Stomach (tissue), 4 donors: Measurements from ENCODE around the gene ZNF473.

Source experiments
- EP300 ChIP-seq: sonication (generic); formaldehyde crosslinking; IDR thresholded peaks from one replicate; pipeline ENCODE4 v1.6.1; 2017; ENCODE audit warnings: antibody characterized with exemption
- POLR2A ChIP-seq, 4 donors: fragments of 450-650 bp; IDR thresholded peaks; one replicate each; pipeline ENCODE4 v1.6.1; 2016; ENCODE audit warnings: antibody characterized with exemption in 4 of 4, control low read depth in 2 of 4, mild to moderate bottlenecking in 1 of 4, moderate library complexity in 1 of 4
- POLR2AphosphoS5 ChIP-seq, 3 donors: sonication (generic); formaldehyde crosslinking; IDR thresholded peaks; one replicate each; pipeline ENCODE4 v1.6.1; 2016; ENCODE audit warnings: antibody characterized with exemption in 3 of 3
- TF ChIP-seq, protein P1 (sequence below), 7 experiments: fragments of 450-650 bp in 4 of 7; fragments of 200-600 bp in 3 of 7; sonication (generic) in 3 of 7; IDR thresholded peaks; one replicate each; pipeline ENCODE4 v1.5.1; 2016 to 2019; ENCODE audit warnings: antibody characterized with exemption in 7 of 7, control low read depth in 2 of 7, mild to moderate bottlenecking in 1 of 7

DNA sequence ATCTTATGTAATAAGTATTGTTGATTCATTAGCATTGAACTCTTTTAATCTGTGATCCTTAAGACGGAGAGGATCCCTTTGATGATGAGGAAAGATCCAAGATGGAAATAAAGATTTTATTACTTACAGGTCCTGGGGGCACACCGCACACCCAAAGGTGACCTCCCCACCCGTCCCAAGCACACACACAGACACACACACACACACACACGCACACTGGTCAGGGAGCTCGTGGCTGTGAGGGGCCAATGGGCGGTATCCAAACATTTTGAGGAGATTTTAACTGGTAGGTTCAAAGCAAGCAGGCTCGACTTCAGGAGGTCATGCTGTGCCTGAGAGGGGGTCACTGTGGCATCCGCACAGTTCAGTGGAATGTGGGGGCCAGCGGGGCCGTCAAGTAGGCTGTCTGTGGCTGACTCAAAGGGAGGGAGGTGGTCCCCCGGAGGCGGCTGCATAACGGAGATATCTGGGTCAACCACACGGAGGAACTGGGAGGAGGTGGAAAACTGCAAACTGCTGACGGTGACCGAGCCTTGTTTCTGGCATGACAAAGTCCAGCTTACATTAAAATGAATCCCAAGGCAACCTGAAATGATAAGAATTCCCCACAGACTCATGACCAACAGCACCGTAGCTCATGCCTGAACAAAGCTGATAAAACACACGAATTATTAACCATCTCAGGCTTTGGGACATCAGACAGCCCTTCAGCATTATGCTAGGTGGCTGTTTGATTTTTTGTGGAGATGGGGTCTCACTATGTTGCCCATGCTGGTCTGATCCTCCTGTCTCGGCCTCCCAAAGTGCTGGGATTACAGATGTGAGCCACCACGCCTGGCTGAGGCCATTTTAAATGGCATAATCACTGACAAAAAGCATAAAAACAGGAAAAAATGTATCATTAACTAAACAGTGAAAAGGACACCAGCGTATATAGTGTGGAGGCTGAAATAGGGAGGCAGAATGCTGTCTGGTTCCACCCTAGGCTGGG is 43.9 kb upstream of the ZNF473 start:
- TF ChIP-seq POLR2AphosphoS5 (IDR thresholded peaks at IDR 0.05) (no peak), EP300 (no peak), POLR2A (IDR thresholded peaks at IDR 0.05) (no peak)
- TF ChIP-seq, protein P1, sequence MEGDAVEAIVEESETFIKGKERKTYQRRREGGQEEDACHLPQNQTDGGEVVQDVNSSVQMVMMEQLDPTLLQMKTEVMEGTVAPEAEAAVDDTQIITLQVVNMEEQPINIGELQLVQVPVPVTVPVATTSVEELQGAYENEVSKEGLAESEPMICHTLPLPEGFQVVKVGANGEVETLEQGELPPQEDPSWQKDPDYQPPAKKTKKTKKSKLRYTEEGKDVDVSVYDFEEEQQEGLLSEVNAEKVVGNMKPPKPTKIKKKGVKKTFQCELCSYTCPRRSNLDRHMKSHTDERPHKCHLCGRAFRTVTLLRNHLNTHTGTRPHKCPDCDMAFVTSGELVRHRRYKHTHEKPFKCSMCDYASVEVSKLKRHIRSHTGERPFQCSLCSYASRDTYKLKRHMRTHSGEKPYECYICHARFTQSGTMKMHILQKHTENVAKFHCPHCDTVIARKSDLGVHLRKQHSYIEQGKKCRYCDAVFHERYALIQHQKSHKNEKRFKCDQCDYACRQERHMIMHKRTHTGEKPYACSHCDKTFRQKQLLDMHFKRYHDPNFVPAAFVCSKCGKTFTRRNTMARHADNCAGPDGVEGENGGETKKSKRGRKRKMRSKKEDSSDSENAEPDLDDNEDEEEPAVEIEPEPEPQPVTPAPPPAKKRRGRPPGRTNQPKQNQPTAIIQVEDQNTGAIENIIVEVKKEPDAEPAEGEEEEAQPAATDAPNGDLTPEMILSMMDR (IDR thresholded peaks at IDR 0.05), result no peak
